Activated T-cell treated with anti-CD3 and anti-CD28 coated beads, Interleukin-2, amount 50 U/mL, for 24 hours (primary cell): Measurements from ENCODE around the gene CAMK2N1.
A peak's percentile ranks its signal among the peaks of the same experiment; 100 is the strongest.
"Not testable (repeated sequence)": the region's sequence is repeated elsewhere in the genome, so short reads cannot be mapped to it uniquely, and the experiment has no call there.

Source experiments
- DNase-seq: peaks from one replicate; pipeline ENCODE4 v3.0.0-alpha.2; 2020
- H3K27ac Mint-ChIP-seq: 2 replicates; pipeline ENCODE4 v1.8.0; 2020; ENCODE audit warnings: mild to moderate bottlenecking, mixed read lengths
- H3K27me3 Mint-ChIP-seq: 2 replicates; pipeline ENCODE4 v1.8.0; 2020; ENCODE audit warnings: mixed read lengths
- H3K36me3 Mint-ChIP-seq: 2 replicates; pipeline ENCODE4 v1.8.0; 2020; ENCODE audit warnings: low read depth, mixed read lengths
- H3K4me1 Mint-ChIP-seq: 2 replicates; pipeline ENCODE4 v1.8.0; 2020; ENCODE audit warnings: low read depth, mixed read lengths
- H3K4me3 Mint-ChIP-seq: 2 replicates; pipeline ENCODE4 v1.8.0; 2020; ENCODE audit warnings: mild to moderate bottlenecking, moderate library complexity, mixed read lengths
- H3K9me3 Mint-ChIP-seq: 2 replicates; pipeline ENCODE4 v1.8.0; 2020; ENCODE audit warnings: mixed read lengths

Gene CAMK2N1

DNA sequence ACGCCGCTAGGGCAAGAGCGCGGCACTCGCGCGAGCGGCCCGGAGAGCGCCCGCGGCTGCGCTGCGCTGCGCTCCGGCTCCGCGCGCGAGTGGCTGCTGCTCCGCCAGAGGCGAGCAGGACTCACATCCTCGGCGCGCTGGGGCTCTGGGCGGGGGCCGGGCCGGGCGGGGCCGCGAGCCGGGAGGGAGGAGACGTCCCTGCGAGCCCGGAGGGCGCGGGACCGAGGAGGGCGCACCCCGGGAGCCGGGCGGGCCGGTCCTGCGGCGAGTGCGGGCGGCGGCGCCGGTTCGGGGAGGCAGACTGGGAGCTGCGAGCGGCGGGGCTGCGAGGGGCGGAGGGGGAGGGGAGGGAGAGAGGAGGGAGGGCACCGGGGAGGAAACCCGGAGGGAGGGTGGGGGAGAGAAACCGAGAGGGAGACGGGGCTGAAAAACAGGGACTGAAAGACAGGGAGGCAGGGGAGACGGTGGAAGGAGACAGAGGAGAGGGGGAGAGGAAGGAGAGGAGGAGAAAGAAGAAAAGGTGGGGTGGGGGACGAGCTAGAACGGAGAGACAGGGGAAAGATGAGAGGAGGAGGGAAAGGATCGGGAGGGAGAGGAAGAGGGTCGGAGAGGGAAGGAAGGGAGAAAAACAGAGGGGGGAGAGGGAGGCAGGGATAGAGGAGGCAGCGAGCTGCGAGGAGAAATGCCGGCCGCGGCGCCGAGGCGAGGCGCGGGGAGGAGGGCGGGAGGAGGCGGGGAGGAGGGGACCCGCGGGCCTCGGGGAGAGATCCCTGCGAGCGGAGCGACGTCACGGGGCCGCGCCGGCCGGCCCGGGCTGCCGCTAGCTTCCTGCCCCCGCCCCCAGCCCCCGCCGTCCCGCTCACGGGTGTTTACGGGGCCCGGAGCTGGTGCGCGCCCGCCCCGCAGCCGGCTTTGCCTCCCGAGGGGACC lies at the start of gene CAMK2N1:
Gene CAMK2N1 (minus strand): TSS at position 684 of the 930 bp plus-strand sequence. CDS start 831 bp downstream, outside the sequence.
- no peak within 1 kb of the TSS for H3K27ac Mint-ChIP-seq
- H3K4me1 Mint-ChIP-seq = peaks cover 14% of the 10 kb centered on the region
- H3K4me3 Mint-ChIP-seq = peak within 1 kb of the TSS; percentile 73
- peaks cover 72% of the 10 kb centered on the region for H3K27me3 Mint-ChIP-seq
- DNase-seq = peak; percentile 72
- H3K36me3 Mint-ChIP-seq = no peaks in the 10 kb centered on the region
- no peaks in the 10 kb centered on the region for H3K9me3 Mint-ChIP-seq

DNA sequence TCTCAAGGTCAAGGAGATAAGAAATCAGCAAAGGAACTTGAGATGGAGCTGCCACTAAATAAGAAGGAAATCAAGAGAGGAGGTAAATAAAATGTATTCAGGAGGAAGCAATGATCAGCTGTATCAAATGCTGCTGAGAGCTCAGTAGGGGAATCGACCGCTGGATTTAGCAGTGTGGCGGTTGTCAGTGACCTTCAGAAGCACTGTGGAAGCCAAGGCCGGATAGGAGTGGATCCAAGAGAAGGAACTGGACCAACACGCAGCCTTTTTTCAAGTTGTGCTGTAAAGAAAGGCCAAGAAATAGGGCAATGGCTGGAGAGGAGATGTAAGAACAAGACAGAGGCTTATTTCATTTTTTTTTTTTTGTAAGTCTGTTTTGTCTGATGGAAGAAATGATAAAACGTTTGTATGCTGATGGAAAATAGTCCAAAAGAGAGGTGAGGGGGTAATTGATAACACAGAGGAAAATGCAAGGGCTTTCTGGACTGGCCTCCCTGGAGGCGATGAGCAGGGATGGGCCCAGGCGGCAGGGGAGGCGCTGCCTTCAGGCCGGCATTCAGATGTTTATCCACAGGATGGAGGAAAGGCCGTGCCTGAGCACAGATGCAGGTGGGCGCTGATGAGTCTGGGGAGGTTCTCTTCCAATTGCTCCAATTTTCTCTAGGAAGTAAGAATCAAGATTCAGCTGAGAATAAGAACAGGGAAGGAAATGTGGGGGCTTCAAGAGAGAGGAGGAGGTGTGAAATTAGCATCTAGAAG lies 48.8 kb upstream of the CAMK2N1 start:
- Mint-ChIP-seq H3K36me3 (no peaks in the 10 kb centered on the region), H3K4me1 (no peaks in the 10 kb centered on the region), H3K4me3 (no peak overlapping the region), H3K27ac (no peak overlapping the region), H3K27me3 (peaks cover 65% of the 10 kb centered on the region), H3K9me3 (no peaks in the 10 kb centered on the region)
- no peak for DNase-seq

DNA sequence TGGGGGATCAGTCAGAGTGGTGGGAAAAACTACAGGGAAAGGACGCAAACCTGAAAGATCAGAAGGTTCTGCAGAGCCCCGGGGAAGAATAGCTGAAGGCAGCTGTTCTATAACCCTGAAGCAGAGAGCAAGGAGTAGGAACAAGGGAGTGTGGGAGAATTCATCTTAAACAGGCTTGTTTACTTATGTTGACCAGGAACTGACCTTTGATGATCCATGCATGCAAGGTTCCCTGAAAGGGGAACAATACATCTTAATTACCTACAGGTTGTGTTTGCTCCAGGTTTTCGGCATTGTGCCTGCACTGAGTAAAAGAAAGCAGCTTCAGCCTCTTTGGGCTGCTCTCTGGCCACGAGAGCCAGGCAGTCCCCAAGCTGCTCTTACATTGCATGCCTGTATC lies 47.6 kb upstream of the CAMK2N1 start:
- no peak overlapping the region for H3K27ac Mint-ChIP-seq
- DNase-seq = no peak
- H3K4me1 Mint-ChIP-seq = no peaks in the 10 kb centered on the region
- no peak overlapping the region for H3K4me3 Mint-ChIP-seq
- no peaks in the 10 kb centered on the region for H3K36me3 Mint-ChIP-seq
- H3K27me3 Mint-ChIP-seq = peaks cover 68% of the 10 kb centered on the region
- H3K9me3 Mint-ChIP-seq = no peaks in the 10 kb centered on the region

- no peaks in the 10 kb centered on the region for H3K4me1 Mint-ChIP-seq
- no peaks in the 10 kb centered on the region for H3K36me3 Mint-ChIP-seq
- H3K27ac Mint-ChIP-seq = no peak overlapping the region
- H3K9me3 Mint-ChIP-seq = no peaks in the 10 kb centered on the region
- H3K4me3 Mint-ChIP-seq = no peak overlapping the region
- DNase-seq = no peak
- peaks cover 74% of the 10 kb centered on the region for H3K27me3 Mint-ChIP-seq
Measured at GRCh38 chr1:20530901-20531300, 44.9 kb upstream of the CAMK2N1 start.

GRCh38 chr1:20530306-20530705 lies 44.3 kb upstream of the CAMK2N1 start:
- DNase-seq = no peak
- Mint-ChIP-seq H3K9me3 (no peaks in the 10 kb centered on the region), H3K36me3 (no peaks in the 10 kb centered on the region), H3K27me3 (peaks cover 70% of the 10 kb centered on the region), H3K4me3 (no peak overlapping the region), H3K27ac (no peak overlapping the region), H3K4me1 (no peaks in the 10 kb centered on the region)

- H3K27ac Mint-ChIP-seq = no peak overlapping the region
- no peak for DNase-seq
- H3K4me1 Mint-ChIP-seq = no peaks in the 10 kb centered on the region
- peaks cover 50% of the 10 kb centered on the region for H3K27me3 Mint-ChIP-seq
- no peaks in the 10 kb centered on the region for H3K36me3 Mint-ChIP-seq
- no peaks in the 10 kb centered on the region for H3K9me3 Mint-ChIP-seq
- no peak overlapping the region for H3K4me3 Mint-ChIP-seq
Measured at GRCh38 chr1:20528221-20528620, 42.2 kb upstream of the CAMK2N1 start.

DNA sequence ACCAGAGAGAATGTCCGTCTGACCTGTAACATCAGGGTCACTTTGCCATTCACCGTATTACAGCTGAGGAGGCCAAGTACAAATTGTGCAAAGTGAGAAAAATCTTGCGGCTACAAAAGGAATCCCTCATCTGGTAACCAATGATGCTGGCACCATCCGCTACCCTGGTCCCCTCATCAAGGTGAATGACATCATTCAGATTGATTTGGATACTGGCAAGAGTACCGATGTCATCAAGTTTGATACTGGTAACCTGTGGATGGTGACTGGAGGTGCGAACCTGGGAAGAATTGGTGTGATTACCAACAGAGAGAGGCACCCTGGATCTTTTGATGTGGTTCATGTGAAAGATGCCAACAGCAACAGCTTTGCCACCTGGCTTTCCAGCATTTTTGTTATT lies 40.3 kb upstream of the CAMK2N1 start:
- H3K36me3 Mint-ChIP-seq = no peaks in the 10 kb centered on the region
- no peak overlapping the region for H3K27ac Mint-ChIP-seq
- H3K9me3 Mint-ChIP-seq = no peaks in the 10 kb centered on the region
- no peaks in the 10 kb centered on the region for H3K4me1 Mint-ChIP-seq
- H3K4me3 Mint-ChIP-seq = no peak overlapping the region
- no peak for DNase-seq
- peaks cover 45% of the 10 kb centered on the region for H3K27me3 Mint-ChIP-seq

GRCh38 chr1:20521960-20522861 lies 36.2 kb upstream of the CAMK2N1 start:
- no peaks in the 10 kb centered on the region for H3K4me1 Mint-ChIP-seq
- no peak overlapping the region for H3K4me3 Mint-ChIP-seq
- no peaks in the 10 kb centered on the region for H3K9me3 Mint-ChIP-seq
- no peaks in the 10 kb centered on the region for H3K36me3 Mint-ChIP-seq
- H3K27ac Mint-ChIP-seq = no peak overlapping the region
- peak; percentile 68 for DNase-seq
- H3K27me3 Mint-ChIP-seq = peaks cover 26% of the 10 kb centered on the region

DNA sequence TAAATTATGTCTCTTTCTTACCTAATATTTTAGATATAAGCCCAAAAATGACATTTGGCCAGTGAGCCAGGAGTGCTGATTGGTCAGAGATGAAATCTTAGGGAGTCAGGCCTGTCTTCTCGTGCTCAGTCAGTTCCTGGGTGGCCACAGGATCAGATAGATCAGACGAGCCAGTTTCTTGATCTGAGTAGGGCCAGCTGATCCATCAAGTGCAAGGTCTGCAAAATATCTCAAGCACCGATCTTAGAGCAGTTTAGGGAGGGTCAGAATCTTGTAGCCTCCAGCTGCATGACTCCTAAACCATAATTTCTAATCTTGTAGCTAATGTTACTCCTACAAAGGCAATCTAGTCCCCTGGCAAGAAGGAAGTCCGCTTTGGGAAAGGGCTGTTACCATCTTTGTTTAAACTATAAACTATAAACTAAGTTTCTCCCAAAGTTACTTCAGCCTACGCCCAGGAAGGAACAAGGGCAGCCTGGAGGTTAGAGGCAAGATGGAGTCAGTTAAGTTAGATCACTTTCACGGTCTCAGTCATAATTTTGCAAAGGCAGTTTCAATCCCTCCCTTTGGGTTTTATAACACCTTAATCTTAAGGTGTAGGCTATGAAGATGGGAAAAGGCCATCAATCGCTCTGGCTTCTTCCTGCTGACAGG lies 33.7 kb upstream of the CAMK2N1 start:
- not testable (repeated sequence) for H3K4me1 Mint-ChIP-seq, H3K27ac Mint-ChIP-seq, H3K4me3 Mint-ChIP-seq, DNase-seq, H3K9me3 Mint-ChIP-seq, H3K36me3 Mint-ChIP-seq
- H3K27me3 Mint-ChIP-seq = peaks cover 25% of the 10 kb centered on the region

GRCh38 chr1:20511518-20512428 lies 25.8 kb upstream of the CAMK2N1 start:
- H3K9me3 Mint-ChIP-seq = no peaks in the 10 kb centered on the region
- no peak overlapping the region for H3K4me3 Mint-ChIP-seq
- peaks cover 6% of the 10 kb centered on the region for H3K4me1 Mint-ChIP-seq
- H3K27me3 Mint-ChIP-seq = peaks cover 16% of the 10 kb centered on the region
- no peak for DNase-seq
- H3K27ac Mint-ChIP-seq = no peak overlapping the region
- H3K36me3 Mint-ChIP-seq = peaks cover 10% of the 10 kb centered on the region

DNA sequence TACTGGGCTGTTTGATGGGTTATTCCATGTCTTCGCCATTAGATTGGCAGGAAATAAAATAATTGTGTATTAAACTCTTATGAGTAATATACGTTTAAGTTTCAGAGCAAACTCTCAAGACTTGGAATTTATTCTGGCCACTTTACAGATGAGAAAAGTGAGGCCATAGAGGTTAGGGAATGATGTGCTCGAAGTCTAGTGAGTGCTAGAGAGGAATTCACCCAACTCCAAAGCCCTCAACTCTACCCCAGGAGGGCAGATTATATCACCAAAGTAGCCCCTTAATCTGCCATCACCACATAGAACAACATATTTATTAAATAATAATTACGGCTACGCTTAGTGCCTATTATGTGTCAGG lies 22.4 kb upstream of the CAMK2N1 start:
- peak overlapping the region; percentile 94 for H3K27ac Mint-ChIP-seq
- DNase-seq = no peak

GRCh38 chr1:20507564-20508410 lies 21.8 kb upstream of the CAMK2N1 start, which contains the start of gene MUL1:
Gene MUL1, minus strand, starts transcription at chr1:20508151. Its CDS starts 127 bp downstream, at chr1:20508024.
- peak; percentile 97 for DNase-seq
- no peaks in the 10 kb centered on the region for H3K27me3 Mint-ChIP-seq
- peaks cover 25% of the 10 kb centered on the region for H3K4me1 Mint-ChIP-seq
- peak within 1 kb of the TSS; percentile 94 for H3K27ac Mint-ChIP-seq
- peaks cover 32% of the 10 kb centered on the region for H3K36me3 Mint-ChIP-seq
- peak within 1 kb of the TSS; percentile 88 for H3K4me3 Mint-ChIP-seq
- H3K9me3 Mint-ChIP-seq = no peaks in the 10 kb centered on the region

More for the DNA sequence above, 22.4 kb upstream of the CAMK2N1 start:
- Mint-ChIP-seq H3K4me1 (peaks cover 25% of the 10 kb centered on the region), H3K9me3 (no peaks in the 10 kb centered on the region), H3K4me3 (peak overlapping the region; percentile 88), H3K36me3 (peaks cover 26% of the 10 kb centered on the region), H3K27me3 (peaks cover 1% of the 10 kb centered on the region)
